ENCODE data around the gene MAP3K12.
A peak's percentile ranks its signal among the peaks of the same experiment; 100 is the strongest.
"Not testable (repeated sequence)": the region's sequence is repeated elsewhere in the genome, so short reads cannot be mapped to it uniquely, and the experiment has no call there.

Gene MAP3K12

GRCh38 chr12:53466640-53467039, 32.6 kb downstream of the MAP3K12 start:
- DNase-seq = no peak

- no peak for DNase-seq
Measured at GRCh38 chr12:53465679-53466078, 33.6 kb downstream of the MAP3K12 start.

GRCh38 chr12:53464685-53465418, 34.4 kb downstream of the MAP3K12 start:
- DNase-seq = no peak

GRCh38 chr12:53463802-53464560, 35.3 kb downstream of the MAP3K12 start:
- no peak for DNase-seq

- no peak for DNase-seq
Measured at GRCh38 chr12:53462935-53463334, 36.3 kb downstream of the MAP3K12 start.

GRCh38 chr12:53461591-53461990, 37.7 kb downstream of the MAP3K12 start:
- no peak for DNase-seq

- no peak for DNase-seq
Measured at GRCh38 chr12:53461059-53461458, 38.2 kb downstream of the MAP3K12 start.

GRCh38 chr12:53459097-53459496, 40.2 kb downstream of the MAP3K12 start:
- DNase-seq = no peak

- no peak for DNase-seq
Measured at GRCh38 chr12:53456654-53457366, 42.4 kb downstream of the MAP3K12 start.

GRCh38 chr12:53454707-53455106, 44.6 kb downstream of the MAP3K12 start:
- no peak for DNase-seq

- DNase-seq = no peak
Measured at GRCh38 chr12:53453953-53454640, 45.2 kb downstream of the MAP3K12 start.

GRCh38 chr12:53452159-53453077, 46.8 kb downstream of the MAP3K12 start:
- peak; percentile 78 for DNase-seq

GRCh38 chr12:53451661-53452158, 47.5 kb downstream of the MAP3K12 start, which contains the start of gene PCBP2:
TSS of gene PCBP2 (plus strand) at chr12:53452102. CDS start at chr12:53454801, 2,699 bp downstream.
- peak; percentile 99 for DNase-seq

GRCh38 chr12:53450936-53451335, 48.3 kb downstream of the MAP3K12 start:
- DNase-seq = no peak

- not testable (repeated sequence) for DNase-seq
Measured at GRCh38 chr12:53444593-53445325, 54.5 kb downstream of the MAP3K12 start.

- DNase-seq = no peak
Measured at GRCh38 chr12:53443955-53444354, 55.3 kb downstream of the MAP3K12 start.

- DNase-seq = peak; percentile 100
Measured at GRCh38 chr12:53441040-53441833, 58.0 kb downstream of the MAP3K12 start, which contains the start of gene PRR13. TSS of gene PRR13 (plus strand) at chr12:53441734. CDS start at chr12:53442715, 981 bp downstream.

GRCh38 chr12:53439582-53439981, 59.7 kb downstream of the MAP3K12 start:
- DNase-seq = not testable (repeated sequence)

GRCh38 chr12:53435326-53435725, 63.9 kb downstream of the MAP3K12 start:
- DNase-seq = not testable (repeated sequence)

GRCh38 chr12:53431187-53431586, 68.1 kb downstream of the MAP3K12 start:
- DNase-seq = no peak
